ENCODE data around the gene NRN1.

Gene NRN1

GRCh38 chr6:6002005-6002847 lies 4.5 kb downstream of the NRN1 start:
- DNase-seq = no peak

GRCh38 chr6:6001443-6001842 lies 5.3 kb downstream of the NRN1 start:
- DNase-seq = no peak

DNA sequence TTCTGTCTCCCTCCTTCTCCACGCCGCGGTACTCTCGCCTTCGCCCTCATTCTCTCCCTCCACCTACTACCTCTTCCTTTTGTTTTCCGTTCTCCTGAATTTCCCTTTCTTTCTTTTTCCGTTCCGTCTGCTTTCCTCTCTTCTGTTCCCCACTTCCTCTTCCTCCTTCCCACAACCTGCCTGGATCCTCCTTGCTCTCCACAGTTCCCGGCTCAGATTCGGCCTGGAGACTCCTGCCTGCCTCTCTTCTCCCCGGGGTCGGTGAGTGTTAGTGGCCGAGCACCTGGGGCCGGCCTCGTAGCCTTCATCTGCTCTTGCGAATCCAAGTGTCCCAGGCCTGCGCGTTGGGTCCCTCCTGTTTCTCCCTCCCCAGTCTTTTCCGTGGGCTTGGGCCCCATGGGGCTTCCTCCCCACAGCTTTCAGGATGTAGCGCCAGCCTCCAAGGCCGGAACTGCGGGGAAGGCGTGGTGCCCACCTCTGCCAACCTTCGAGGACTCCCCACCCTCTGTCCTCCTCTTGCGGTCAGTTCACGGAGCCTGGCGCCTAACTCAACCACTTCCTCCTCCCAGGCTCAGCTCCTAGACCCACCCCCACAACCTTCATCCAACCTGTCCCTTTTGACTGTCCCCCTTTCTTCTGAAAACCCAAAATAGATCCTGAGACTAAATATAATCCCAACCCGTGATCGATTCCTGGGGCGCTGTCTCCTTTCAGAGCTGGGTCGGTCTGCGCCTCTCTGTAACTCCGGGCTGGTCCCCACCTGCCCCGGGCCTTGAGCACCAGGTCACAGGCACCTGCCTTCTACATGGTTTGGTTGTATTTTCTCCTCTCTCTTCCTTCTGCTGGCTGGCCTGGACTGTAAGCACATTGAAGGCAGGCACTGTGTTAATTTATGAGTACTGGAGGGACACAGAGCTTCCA lies 6.8 kb downstream of the NRN1 start:
- no peak for DNase-seq

DNA sequence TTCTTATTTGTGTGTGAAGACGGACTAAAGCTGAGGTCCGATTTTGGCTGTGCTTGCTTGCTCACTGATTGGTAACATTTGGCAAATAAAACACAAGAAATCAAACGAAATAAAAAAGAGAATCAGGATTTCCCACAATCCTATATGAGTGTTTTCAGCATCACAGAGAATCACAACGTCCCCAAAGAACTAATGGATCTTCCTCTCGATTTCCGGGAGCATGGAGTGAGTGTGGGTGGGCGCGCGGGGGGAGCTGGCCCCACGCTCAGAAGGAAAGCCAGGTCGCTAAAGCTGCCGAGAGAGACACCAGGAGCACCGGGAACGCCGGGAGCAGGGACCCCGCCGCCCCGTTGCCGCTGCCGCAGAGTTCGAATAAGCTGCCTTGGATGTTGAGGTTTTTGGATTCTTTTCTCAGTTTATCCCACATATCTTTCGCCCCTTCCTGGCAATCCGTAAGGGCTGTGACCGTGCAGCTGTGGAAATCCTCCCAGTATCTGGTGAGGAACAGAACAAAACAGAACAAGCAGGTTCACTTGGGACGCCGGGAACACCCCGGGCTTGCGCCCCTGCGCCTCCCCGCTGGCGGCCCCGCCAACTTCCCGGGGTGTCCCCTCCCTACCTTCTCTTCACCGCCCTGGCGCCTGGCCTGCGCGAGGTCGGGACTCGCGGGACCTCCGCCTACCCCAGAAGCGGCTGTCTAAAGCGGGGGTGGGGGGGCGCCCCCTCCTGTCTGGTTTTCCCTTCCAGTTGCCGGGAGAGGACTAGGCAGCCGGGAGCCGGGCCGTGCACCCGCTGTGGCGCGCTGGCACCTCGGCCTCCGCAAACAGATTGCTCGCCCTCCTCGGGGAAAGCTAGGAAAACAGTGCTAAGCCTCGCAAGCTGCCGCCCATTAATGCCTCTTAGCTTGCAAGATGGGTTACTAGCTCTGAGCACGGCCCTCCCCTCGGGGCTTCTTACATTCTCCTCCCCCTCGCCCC lies 7.7 kb downstream of the NRN1 start:
- peak; percentile 57 for DNase-seq

- no peak for DNase-seq
Measured at GRCh38 chr6:5998236-5998635, 8.5 kb downstream of the NRN1 start.

DNA sequence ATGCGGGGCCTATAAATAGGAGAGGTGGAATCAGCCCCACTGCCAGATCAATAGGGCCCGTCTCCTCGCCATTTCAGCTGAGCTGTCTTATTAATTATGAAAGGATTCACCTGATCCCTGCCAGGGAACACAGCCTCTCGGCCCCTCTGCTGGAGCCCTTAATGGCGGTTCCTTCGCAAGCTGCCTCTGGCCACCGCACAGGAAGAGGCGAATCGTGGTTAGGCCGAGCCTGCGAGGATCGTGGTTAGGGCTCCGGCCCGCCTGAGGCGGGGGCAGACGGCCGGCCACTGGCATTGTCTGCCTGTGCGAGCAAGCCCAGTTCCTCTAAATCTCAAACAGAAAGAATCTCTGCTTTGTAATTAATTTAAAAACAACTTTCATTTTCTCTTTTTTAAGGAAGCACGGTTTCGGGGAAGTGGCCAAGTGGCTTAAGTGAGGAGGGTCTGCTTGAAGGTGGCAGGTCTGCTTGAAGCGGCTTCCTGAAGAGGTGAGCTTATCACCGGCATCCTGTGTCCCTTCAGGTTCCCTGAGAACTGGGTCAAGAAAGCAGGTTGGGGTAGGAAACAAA lies 9.2 kb downstream of the NRN1 start:
- DNase-seq = no peak

DNA sequence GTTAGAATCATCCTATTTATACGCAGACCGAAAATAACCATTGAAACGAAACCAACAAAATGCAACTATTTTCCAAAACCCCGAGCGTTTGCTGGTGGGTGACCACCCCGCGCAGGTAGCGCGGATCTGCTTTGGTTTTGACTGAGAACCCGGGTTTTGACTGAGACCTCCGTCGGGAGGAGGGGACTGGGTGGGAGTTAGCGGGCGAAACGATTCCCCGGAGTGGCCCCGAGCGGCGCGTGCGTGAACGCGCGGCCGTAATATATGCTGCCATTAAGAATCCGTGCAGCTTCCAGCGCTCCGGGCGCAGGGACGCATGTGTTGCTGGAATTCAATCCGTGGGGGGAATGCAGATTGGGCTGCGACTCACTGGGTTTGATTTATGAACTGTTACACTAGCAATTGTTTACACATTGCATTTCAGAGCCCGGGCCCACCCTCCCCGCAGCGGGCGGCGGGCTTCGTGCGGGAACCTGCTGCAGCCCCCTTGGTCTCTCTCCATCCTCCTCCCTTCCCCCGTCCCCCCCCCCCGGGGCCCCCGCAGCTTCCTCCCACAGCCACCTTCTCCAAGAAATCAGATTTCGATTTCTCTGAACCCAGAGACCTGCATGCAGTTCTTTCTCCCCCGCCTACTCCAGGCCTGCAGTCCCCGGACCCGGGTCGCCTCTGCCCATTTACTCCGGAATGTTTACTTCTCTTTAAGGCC lies 9.9 kb downstream of the NRN1 start:
- DNase-seq = peak; percentile 71

DNA sequence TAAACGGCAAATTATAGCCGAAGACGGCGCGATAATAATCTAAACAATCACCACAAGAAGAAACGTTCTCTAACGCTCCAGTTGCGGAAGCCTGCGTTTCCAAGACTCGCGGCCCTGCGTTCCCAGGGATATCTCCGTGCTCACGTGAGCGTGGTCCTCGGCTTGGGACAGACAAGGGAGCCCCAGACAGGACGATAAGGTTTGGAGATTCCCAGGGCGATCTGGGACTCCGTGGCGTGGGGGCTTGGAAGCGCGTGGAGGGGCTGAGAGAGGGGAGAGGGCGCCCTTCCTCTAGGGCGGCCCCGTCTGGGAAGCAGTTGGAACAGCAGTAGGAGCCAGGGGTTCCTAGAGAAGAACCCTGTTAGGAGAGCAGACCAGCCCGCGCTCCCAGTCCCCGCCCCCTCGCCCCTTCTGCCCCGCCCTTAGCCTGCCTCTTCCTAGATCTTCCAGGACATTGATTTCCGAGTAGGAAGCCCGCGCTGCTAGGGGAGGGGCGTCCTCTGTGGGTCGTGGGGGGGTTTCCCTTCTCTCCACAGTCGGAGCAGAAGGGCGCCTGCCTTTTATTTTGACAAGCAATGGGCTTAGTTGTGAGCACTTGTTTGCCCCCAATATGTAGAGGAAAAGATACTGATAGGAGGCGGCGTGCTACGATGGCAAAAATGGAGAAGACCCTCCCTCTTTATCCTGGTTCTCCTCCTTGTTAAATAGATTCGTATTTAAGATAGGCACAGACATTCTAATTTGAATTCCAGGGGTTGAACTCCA lies 10.6 kb downstream of the NRN1 start:
- DNase-seq = peak; percentile 89

- DNase-seq = no peak
Measured at GRCh38 chr6:5995658-5995948, 11.1 kb downstream of the NRN1 start.

DNA sequence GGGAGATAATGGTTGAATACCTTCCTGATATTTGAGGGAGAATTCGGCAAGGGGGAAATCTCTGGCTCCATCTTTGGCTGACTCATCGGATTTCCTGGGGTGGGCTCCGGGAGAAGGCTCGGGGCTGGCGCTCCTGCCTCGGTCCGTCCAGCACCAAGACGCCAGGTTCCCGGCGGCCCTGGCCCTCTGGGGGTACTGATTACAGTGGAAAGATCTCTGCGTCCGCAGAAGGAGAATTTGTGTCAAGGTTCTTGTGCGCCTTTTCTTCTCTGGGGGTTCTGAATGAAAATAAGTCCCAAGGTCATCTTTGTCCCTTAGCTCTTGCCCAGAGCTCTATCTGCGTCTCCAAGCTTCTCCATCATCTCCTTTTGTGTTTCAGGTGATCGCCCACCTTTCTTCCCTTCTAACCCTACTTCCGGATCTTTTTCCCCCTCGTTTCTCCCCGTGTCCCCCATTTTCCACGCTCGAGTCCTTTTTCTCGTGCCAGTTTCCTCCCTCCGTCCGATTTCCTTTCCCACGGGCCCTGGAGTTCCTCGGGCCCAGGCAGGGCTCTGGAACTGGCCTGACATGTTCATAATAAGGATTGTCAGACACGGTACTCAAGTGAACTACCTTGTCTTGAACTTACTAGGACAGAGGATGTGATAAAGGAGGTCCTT lies 11.6 kb downstream of the NRN1 start:
- no peak for DNase-seq

DNA sequence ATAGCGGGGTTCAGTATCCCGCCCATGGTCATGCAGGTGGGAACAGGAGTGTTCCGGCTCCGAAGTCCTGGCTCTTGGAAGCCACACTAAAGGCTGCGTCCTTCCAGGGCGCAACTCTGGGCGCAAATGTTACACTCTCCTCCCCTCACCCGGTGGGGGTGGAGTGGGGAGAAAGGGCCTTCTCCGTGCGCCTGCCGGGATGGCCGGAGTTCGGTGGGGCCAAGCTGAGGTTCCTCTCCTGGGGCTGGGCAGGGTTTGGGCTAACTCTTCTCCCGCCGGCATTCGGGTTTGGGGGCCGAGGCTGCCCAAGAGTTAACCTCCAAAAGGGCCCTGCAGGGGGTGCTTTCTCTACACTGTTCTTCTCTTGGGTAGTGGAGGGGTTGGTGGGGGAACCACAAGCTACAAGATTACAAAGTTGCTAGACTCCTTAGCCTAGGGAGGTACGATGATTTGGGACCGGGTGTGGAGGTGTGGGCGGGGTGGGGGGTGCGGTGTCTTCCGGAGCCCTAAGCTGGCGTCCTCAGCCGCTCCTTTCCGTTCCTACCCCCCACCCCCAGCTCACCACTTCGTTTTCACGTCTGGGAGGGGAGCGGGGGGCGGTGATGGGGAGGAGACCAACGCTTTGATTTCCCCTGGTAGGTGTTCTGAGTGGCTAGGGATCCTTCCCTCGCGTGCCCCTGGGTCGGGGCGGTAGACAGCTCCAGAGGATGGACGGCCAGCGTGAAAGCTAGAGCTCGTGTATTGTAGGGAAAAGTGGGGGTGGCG lies 12.3 kb downstream of the NRN1 start:
- DNase-seq = no peak

DNA sequence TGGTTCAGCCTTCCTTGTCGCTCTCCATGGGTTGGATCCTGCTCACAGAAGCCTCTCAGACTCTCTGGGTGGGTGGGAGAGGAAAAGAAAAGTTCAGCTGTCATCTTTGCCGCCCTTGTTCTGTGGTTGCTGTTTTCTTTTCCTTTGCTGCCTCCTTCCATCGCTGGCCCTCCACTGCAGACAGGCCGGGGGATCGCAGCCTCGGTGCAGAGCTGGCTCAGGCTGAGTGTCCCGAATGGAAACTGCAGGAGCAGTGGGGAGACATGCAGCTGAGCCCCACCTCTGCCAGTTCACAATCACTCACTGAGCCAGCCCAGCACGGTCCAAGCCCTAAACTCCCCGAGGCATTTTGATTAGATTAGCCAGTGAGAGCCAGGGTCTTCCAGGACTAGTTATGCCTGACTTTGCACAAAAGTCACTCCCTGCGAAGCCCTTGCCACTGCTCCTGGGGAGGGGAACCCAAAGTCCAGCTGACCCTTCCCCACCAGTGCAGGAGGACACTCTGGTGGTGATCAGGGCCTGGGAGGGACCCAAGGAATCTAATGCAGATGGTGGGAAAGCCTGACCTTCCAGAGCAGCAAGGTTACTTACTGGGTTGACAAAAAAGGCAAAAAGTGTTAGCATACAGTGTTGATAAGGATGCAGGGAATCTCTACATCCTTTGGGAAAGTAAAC lies 14.0 kb downstream of the NRN1 start:
- no peak for DNase-seq

DNA sequence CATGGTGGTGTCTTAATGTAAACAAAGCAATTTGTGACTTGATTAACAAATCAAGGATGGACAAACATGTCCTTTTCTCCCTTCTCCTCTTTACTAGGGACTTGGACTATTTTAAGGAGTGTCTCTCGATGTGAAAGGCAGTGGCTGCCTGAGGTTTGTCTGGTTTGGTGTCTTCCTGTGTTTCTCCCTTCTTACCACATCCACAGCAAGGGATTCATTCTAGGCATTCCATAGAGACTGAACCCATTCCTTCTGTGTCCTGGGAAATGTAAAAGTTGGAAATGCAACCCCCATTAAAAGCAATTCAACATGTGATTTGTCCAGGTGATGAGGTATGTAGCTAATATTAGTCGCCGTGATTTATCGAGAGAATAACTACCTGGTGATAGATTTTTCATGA lies 15.9 kb downstream of the NRN1 start:
- DNase-seq = peak; percentile 88

- DNase-seq = peak; percentile 96
Measured at GRCh38 chr6:5989141-5989723, 17.5 kb downstream of the NRN1 start.

GRCh38 chr6:5986861-5987260 lies 19.9 kb downstream of the NRN1 start:
- DNase-seq = no peak

GRCh38 chr6:5984150-5985089 lies 22.3 kb downstream of the NRN1 start:
- DNase-seq = no peak

Measured in fibroblast of skin of scalp (primary cell).